Measurements from ENCODE around the gene CDK5RAP3.
"Not testable (repeated sequence)": the region's sequence is repeated elsewhere in the genome, so short reads cannot be mapped to it uniquely, and the experiment has no call there.

Gene CDK5RAP3

GRCh38 chr17:47992216-47992615, 21.3 kb downstream of the CDK5RAP3 start:
- DNase-seq (ENCODE audit: insufficient read length, low spot score) = no peak
- no peak for FAIRE-seq
- TF ChIP-seq POLR2A (IDR thresholded peaks at IDR 0.05; ENCODE audit: low read depth, low read length) = no peak

DNA sequence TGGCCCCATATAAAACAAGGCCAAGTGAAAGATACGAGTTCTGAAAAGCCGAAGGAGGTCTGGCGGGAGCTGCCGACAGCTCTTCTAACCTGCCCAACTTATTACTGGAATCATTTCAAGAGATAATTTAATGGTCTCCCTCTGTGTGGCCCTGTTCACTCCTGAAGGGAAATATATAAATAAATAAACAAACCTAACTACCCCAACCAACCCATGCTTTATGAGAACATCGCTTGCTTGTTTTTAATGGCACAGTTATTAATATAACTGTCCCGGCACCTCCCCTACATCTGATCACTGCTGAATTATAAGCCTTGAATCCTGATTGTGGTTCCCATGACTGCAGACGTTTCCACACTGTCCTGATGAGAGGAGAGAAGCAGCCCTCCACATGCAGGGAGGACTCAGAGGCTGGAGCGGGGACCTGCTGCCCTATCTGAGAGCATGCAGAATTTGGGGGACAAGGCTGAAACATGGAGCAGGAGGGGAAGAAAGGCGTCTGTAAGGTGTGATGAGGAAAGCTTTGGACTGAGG, 22.2 kb downstream of the CDK5RAP3 start:
- DNase-seq (ENCODE audit: insufficient read length, low spot score) (no peak), FAIRE-seq (no peak)
- TF ChIP-seq POLR2A (IDR thresholded peaks at IDR 0.05; ENCODE audit: low read depth, low read length) = no peak

GRCh38 chr17:47993964-47994363, 23.1 kb downstream of the CDK5RAP3 start:
- TF ChIP-seq POLR2A (IDR thresholded peaks at IDR 0.05; ENCODE audit: low read depth, low read length) = no peak
- DNase-seq (ENCODE audit: insufficient read length, low spot score) (no peak), FAIRE-seq (no peak)

DNA sequence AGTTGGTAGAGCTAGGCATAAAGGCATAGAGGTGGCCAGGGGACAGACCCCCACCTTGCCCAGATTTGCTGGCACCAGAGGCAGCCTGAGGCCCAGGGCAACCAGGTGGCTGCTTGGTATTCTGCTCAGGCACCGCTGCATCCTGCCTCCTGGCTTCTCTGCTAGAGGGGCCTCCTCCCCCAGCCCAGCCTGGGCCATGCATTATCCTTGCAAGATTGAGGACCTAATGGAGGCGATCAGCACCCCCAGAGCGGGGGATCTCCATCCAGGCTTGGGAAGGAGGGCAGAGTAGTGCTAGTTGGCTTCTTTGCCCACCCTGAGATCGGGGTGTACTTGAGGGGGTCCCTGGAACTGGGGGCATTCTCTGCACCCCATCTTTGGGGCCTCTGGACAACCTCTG, 23.8 kb downstream of the CDK5RAP3 start:
- FAIRE-seq = no peak
- DNase-seq (ENCODE audit: insufficient read length, low spot score) = no peak
- no peak for TF ChIP-seq POLR2A (IDR thresholded peaks at IDR 0.05; ENCODE audit: low read depth, low read length)

GRCh38 chr17:47995241-47995935, 24.5 kb downstream of the CDK5RAP3 start:
- TF ChIP-seq POLR2A (IDR thresholded peaks at IDR 0.05; ENCODE audit: low read depth, low read length) = no peak
- no peak for DNase-seq (ENCODE audit: insufficient read length, low spot score)
- no peak for FAIRE-seq

- no peak for DNase-seq (ENCODE audit: insufficient read length, low spot score)
- TF ChIP-seq POLR2A (IDR thresholded peaks at IDR 0.05; ENCODE audit: low read depth, low read length) = no peak
- no peak for FAIRE-seq
Observed at GRCh38 chr17:47996201-47996600, 25.3 kb downstream of the CDK5RAP3 start.

DNA sequence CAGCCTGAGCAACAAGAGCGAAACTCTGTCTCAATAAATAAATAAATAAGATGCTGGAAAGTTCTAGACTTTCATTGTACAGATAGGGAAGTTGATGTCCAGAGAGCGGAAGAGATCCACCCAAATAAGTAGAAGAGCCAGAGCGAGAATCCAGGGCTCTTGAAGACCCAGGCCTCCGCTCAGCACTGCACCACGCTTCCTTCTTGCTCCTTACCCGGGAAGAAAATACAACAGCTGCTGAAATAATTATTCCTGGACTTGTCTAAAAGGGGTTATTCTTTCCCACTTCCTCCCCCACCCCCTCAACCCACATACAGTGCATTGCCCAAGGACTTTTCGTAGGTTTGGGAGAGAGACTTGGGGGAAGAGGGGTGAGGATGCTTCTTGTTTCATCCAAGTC, 26.7 kb downstream of the CDK5RAP3 start:
- DNase-seq (ENCODE audit: insufficient read length, low spot score) = no peak
- TF ChIP-seq POLR2A (IDR thresholded peaks at IDR 0.05; ENCODE audit: low read depth, low read length) = no peak
- FAIRE-seq = no peak

DNA sequence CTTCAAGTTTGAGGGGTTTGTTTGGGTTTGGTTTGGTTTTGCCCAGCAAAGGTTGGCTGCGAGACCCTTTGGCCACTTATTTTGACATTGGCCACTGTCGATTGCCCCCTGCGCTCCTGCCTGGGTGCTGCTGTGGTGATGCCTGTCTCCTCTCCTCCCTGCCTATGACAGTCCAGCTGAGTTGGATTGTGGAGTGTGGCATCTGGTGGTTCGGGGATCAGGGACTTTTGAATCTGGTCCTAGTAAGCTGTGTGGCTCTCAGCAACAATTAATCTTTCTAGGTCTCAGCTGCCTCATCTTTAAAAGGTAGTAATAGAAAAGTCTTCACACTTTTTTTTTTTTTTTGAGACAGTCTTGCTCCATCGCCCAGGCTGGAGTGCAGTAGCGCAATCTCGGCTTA, 27.1 kb downstream of the CDK5RAP3 start:
- TF ChIP-seq POLR2A (IDR thresholded peaks at IDR 0.05; ENCODE audit: low read depth, low read length) = no peak
- DNase-seq (ENCODE audit: insufficient read length, low spot score) = no peak
- FAIRE-seq = no peak

DNA sequence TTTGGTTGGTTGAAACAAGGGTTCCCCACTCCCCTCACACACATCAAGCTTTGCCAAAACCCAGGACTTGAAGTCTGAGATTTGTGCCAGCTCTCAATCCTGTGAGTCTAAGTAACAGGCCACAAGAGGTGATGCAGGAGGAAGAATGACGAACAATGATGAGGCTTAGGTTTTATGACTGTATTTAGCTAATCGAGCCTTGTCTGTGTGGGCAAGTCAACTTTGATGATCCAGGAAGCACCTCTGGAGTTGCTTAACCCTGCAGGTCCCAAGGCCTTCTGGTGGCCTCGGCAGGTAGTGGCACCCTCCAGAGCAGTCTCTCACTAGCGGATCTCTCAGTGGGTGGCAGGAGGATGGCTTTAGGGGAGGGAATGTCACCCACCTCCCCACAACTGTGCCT, 28.7 kb downstream of the CDK5RAP3 start:
- no peak for FAIRE-seq
- no peak for TF ChIP-seq POLR2A (IDR thresholded peaks at IDR 0.05; ENCODE audit: low read depth, low read length)

DNA sequence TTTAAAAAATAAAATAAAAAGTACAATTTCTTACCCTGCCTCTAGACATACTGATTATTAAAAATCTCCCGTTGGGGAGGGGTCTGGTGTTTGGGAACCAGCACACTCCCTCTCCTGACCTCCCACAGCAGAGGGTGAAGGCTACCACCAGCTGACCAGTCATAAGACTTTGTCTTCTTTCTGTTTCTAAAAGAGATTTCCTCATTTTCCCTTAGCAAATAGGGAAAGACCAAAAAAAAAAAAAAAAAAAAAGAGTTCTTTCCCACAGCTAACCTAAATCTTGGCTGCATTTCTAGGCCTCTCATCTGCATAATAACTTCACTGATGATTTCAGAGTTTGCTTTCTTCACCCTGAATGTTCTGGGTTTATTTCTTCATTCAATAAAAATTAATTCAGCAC, 30.3 kb downstream of the CDK5RAP3 start:
- DNase-seq (ENCODE audit: insufficient read length, low spot score) (no peak), FAIRE-seq (no peak)
- no peak for TF ChIP-seq POLR2A (IDR thresholded peaks at IDR 0.05; ENCODE audit: low read depth, low read length)

More for the DNA sequence above, 28.7 kb downstream of the CDK5RAP3 start:
- peak; percentile 45 for DNase-seq (ENCODE audit: insufficient read length, low spot score)

DNA sequence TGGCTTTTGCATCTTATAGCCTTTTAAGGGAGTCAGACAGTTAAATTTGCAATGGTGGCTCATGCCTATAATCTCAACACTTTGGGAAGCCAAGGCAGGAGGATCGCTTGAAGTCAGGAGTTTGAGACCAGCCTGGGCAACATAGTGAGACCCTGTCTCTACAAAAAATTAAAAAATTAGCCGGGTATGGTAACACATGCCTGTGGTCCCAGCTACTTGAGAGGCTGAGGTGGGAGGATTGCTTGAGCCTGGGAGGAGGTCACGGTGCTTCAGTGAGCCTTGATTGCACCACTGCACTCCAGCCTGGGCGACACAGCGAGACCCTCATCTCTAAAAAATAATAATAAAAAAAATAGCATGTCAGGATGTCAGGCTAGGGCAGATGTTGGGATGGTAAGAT, 30.7 kb downstream of the CDK5RAP3 start:
- FAIRE-seq; DNase-seq (ENCODE audit: insufficient read length, low spot score): not testable (repeated sequence)

GRCh38 chr17:48002266-48002915, 31.5 kb downstream of the CDK5RAP3 start:
- no peak for DNase-seq (ENCODE audit: insufficient read length, low spot score)
- no peak for TF ChIP-seq POLR2A (IDR thresholded peaks at IDR 0.05; ENCODE audit: low read depth, low read length)
- FAIRE-seq = peak; percentile 50

DNA sequence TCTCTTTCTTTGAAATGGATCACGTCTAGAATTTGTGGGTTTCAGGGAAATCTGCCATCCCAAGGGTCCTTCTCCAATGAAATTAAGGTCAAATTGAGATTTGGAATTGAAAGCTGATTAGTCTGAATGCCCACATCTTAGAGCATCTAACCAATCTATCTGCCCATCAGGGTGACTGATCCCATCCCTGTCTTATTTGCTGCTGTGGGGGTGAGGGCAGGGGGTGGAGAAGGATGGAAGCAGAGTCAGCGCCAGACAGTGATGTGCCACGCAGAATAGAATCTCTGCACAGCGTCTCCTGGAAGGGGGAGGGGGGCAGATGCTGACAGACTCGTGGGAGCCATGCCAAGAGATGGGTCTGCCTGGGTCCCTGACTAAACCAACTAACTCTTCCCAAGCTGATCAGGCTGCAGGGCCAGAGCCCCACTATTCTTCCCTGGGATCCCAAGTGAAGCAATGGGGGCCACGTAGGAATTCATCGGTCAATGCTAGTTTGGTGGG, 32.1 kb downstream of the CDK5RAP3 start:
- DNase-seq (ENCODE audit: insufficient read length, low spot score) (no peak), FAIRE-seq (no peak)
- TF ChIP-seq POLR2A (IDR thresholded peaks at IDR 0.05; ENCODE audit: low read depth, low read length) = no peak

DNA sequence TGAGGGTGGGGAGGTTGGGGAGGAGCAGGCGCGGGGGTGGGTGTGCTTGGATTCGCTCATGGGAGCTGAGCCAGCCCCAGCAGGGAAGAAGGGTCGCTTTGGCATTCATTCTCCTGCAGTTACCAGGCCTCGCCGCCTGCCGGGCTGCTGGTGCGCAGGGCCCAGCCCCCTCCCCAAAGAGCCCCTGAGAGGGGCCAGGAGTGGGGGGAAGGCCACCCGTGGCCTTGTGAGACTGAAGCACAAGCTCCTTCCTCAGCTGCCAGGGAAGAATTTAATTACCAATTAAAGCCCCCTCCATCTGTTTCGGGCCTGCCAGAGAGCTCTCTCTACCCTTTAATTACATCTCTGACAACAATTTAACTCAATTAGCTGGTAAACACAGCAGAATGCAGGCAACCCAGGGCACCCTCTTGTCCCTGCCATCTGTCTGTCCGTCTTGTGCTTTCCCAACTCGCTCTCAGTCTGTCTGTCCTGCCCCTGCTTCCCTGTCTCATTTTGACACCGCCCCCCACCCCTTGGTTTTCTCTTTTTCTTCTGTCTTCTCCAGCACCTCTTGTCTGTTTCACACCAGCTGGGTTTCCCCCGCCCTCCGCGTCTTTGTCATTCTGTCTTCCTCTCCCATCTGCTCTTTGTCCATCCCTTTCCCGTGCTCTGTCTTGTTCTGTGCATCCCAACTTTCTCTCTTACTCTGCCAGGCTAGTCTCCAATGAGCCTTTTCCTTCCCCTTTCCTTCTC, 32.7 kb downstream of the CDK5RAP3 start:
- FAIRE-seq (no peak), DNase-seq (ENCODE audit: insufficient read length, low spot score) (no peak)
- TF ChIP-seq POLR2A (IDR thresholded peaks at IDR 0.05; ENCODE audit: low read depth, low read length) = no peak

All from H54 (cell line).